Tibial nerve (tissue), 4 donors: ENCODE data around the gene MUC13.

Experiments
- CTCF ChIP-seq, 5 experiments: fragments of 200-600 bp in 3 of 5; fragments of 450-650 bp in 2 of 5; sonication (generic) in 3 of 5; IDR thresholded peaks; one replicate each; pipeline ENCODE4 v1.5.1; 2016 to 2019; ENCODE audit warnings: antibody characterized with exemption in 5 of 5, mild to moderate bottlenecking in 3 of 5, moderate library complexity in 2 of 5
- EP300 ChIP-seq, 2 donors: sonication (generic); formaldehyde crosslinking; IDR thresholded peaks; one replicate each; pipeline ENCODE4 v1.6.1; 2017; ENCODE audit warnings: antibody characterized with exemption in 2 of 2, mild to moderate bottlenecking in 1 of 2
- POLR2A ChIP-seq, 2 donors: fragments of 450-650 bp; IDR thresholded peaks; one replicate each; pipeline ENCODE4 v1.6.1; 2017; ENCODE audit warnings: antibody characterized with exemption in 2 of 2, mild to moderate bottlenecking in 2 of 2, moderate library complexity in 2 of 2

- TF ChIP-seq CTCF (IDR thresholded peaks at IDR 0.05) (no peak), POLR2A (IDR thresholded peaks at IDR 0.05) (no peak), EP300 (IDR thresholded peaks at IDR 0.05) (no peak)
Observed at GRCh38 chr3:124895756-124896155, 38.8 kb downstream of the MUC13 start.
